Right ventricle myocardium superior (tissue), 1 donor: Measurements from ENCODE around the gene TDRD7. TPM values are rescaled to one million over a fixed set of nuclear protein-coding genes. Genes with fewer than 3 reads are reported as not detected.

Source experiments
- ATAC-seq: fragments of 200-7000 bp; cut with Tn5 transposase; one replicate; pipeline ENCODE4 v1.9.1; 2020; ENCODE audit warnings: mild to moderate bottlenecking; ENCODE audit not compliant: poor library complexity
- DNase-seq: peaks from one replicate; pipeline ENCODE4 v3.0.0-alpha.2; 2020
- intact Hi-C: fragments of 100-400 bp; cut with DNase I; formaldehyde crosslinking; loops from one replicate; pipeline ENCODE4 v1.11.2; 2022
- total RNA-seq: library from RNA; stranded (reverse); fragmentation: NEBNext Ultra II Directional; extraction: Animal tissue kit (Norgen Biotek cat#: 25700); gene quantifications from one replicate; pipeline ENCODE4 v1.2.1, GENCODE V29; 2021
- donor health status: DM: no; HTN: yes; CAD: no; lungs with severe emphysema.

The TDRD7 gene
- total RNA-seq, 1 donor from 2014 or later, result 7.9 TPM

DNA sequence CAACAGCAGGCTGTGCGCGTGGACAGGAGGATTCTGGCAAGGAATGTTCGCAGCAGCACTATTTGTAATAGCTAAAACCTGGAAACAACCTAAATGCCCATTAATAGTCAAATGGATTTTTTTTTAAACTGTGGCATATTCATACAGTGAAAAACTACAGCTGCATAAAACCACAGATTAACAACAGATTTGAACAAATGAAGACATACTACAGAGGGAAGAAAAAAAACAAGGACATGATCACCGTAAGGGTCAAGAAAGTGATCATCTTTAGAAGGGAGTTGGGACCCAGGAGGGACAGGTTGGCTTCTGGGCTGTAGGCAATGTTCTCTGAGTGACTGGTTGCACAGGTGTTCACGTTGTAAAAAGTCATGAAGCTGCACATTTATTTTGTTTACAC is 88.4 kb downstream of the TDRD7 start:
- no peak for DNase-seq
- ATAC-seq, result no peak
- intact Hi-C loops, result loop anchor here (10.0 kb wide), 2 partner anchors 55 to 95 kb away; no protein-coding TSS in a partner anchor

DNA sequence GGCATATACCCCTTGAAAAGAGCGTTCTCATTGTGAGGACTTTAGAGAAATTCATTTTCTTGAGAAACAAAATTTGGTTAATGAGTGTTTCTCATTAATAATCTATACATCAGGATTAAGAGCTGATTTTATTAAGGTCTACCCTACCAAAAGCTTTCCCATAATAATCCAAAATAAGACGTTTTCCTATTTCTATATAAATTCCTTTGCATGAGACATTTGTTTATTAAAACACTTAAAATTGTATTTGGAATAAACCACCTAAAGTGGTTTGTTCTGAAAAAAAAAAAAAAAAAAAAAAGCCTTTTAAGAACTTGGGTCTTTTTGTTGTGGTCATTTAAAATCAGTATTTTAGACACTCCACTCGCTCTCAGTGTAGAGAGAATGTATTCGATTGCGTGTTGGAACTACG is 88.9 kb downstream of the TDRD7 start:
- ATAC-seq (no peak), DNase-seq (no peak)
- intact Hi-C loops, result loop anchor here (10.0 kb wide), 2 partner anchors 54 to 94 kb away; no protein-coding TSS in a partner anchor

DNA sequence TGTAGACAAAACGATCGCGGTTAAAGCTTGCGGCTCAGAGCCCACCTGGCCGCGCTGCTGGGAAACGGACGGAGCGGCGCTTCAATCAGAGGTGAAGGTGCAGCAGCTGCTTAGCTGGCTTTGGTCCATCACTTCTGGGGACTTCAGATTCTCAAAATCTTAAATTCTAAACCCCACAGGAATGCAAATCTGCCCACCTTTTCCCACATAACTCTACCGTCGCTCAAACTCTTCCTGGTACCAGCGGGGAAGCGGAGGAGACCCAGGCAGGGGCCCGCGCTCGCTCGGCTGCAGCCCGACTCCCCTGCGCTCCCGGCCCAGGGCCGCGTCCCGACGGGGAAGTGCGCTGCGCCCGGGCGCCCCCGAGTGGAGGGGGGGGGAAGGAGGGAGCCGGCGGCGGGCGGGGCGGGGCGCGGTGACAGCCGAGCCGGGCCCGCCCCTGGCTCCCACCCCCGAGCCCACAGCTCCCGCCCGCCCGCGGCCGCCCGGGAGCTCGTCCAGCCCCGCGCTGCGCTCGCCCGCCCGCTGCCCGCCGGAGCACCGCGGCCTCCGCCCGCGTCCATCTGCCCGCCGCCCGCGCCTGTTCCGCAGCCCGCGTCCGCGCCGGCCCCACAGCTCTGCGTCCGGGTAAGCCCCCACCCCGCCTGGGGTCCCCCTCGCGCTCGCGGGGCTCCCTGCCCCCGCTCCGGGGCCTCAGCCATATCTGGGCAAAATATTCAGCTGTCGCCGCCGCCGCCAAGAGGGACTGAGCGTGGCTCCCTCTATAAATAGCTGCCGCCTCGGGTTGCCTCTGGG is 89.5 kb downstream of the TDRD7 start, which contains the start of gene TMOD1:
Gene TMOD1 (plus strand): TSS at position 490 of the 795 bp plus-strand sequence. CDS start 22,523 bp downstream, outside the sequence.
- DNase-seq (peak; percentile 82), ATAC-seq (peak; percentile 82)
- intact Hi-C loops, result loop anchor here (10.0 kb wide), 2 partner anchors 53 to 93 kb away; no protein-coding TSS in a partner anchor

DNA sequence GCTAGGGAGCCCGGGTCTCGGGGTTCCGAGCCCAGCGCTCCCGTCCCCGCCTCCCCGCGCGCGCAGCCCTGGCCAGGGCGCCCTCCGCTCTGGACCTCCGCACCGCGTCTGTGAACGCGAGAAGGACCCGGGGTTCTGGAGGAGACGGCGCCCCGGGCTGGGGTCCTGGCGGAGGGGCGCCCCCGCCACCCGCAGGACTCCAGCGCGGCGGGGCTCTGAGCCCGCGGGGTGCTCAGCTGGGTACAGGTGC is 90.0 kb downstream of the TDRD7 start:
- ATAC-seq, result no peak
- intact Hi-C loops, result loop anchor here (10.0 kb wide), 2 partner anchors 53 to 93 kb away; no protein-coding TSS in a partner anchor
- DNase-seq, result no peak

DNA sequence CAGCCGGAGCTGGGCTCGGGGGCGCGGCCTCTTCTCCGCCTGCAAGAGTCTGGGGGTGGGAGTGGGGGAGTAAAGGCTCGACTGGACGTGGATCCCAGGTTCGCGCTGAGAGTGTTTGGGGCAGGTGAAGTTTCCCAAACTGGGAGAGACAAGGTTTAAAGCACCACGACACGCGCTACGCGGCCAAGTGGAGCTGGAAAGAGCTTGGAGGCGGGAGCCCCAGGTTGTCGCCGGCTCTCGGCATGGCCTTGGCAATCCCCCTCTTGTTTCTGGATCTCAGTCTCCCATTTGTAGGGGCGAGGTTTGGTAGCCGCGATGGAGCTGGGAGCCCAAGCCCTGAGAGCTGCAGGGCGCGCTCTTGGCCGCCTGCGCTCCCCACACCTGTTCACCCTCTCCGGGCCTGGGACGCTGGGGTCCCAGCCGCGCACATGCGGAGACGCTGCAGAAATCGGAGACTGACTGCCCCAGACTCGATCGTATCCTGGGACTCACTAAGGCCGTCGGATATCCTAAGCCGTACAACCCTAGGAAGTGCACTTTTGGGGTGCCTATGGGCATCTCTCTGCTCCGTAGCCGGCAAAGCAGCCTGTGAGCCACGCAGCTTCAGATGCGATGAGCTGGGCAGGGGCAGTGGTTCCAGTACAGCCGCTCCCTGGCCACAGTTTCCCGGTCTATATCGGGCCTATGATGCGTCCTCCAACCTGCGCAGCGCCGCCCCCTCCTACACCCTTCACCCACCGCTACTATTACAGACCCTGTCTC is 90.5 kb downstream of the TDRD7 start:
- peak; percentile 53 for ATAC-seq

DNA sequence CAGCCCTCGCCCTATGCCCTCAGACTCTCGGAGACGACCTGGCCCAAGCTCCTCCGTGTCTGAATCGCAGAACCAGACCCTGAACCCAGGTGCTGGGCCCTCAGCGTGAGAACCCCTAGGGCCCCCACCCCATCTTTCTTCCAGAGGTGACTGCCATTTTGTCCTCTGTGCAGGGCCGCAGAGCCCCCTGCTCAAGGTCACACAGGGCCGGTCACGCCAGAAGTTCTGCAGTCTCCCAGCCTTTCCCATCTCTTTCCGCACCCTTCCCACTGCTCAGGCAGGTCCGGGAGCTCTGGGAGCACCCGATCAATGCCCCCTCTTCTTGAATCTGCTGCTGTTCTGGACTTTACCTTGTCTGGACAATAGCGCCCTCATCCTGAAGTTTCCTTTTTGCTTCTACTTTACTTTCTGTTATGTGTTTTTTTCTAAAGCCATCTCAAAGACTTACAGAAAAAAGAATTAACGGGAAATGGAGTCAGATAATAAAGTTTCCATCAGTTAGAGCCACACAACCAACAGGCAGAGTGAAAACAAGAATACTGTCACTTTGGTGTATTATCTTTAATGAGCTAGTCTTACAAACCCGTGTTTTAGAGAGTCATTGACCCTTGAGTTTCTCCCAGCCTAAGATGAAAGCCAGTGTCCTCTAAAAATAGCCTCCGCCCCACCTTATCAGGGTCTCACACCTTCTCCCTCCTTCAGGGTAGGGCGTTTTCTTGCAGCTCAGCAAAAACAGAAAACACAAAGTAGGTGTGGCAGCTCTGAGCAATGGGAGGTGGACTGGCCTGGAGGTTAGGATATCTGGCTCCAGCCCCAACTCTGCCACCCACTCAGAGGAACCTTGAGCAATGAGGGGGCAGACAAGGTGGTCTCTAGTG is 91.3 kb downstream of the TDRD7 start:
- intact Hi-C loops, result loop anchor here (10.0 kb wide), 2 partner anchors 52 to 92 kb away; no protein-coding TSS in a partner anchor
- DNase-seq, result no peak
- peak; percentile 9 for ATAC-seq

More for the DNA sequence above, 90.5 kb downstream of the TDRD7 start:
- peak; percentile 52 for DNase-seq
- intact Hi-C loops, result loop anchor here (10.0 kb wide), 2 partner anchors 52 to 92 kb away; no protein-coding TSS in a partner anchor

DNA sequence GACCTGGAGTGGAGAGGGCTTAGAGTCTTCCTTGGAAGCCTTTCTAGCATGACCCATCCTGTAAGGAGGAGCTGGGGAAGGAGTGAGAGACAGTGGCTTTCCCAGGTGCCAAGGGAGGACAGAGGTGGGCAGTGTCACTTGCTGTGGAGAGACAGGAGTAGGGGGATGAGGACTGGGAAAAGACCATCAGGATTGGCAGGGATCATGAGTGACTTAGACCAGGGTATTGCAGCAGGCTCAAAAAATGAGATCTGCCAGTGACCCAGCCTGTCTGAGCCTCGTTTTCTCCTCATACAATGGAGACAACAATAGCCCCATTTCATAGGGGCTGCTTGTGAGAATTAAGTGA is 91.9 kb downstream of the TDRD7 start:
- no peak for DNase-seq
- no peak for ATAC-seq
- intact Hi-C loops, result loop anchor here (10.0 kb wide), 2 partner anchors 51 to 91 kb away; no protein-coding TSS in a partner anchor

DNA sequence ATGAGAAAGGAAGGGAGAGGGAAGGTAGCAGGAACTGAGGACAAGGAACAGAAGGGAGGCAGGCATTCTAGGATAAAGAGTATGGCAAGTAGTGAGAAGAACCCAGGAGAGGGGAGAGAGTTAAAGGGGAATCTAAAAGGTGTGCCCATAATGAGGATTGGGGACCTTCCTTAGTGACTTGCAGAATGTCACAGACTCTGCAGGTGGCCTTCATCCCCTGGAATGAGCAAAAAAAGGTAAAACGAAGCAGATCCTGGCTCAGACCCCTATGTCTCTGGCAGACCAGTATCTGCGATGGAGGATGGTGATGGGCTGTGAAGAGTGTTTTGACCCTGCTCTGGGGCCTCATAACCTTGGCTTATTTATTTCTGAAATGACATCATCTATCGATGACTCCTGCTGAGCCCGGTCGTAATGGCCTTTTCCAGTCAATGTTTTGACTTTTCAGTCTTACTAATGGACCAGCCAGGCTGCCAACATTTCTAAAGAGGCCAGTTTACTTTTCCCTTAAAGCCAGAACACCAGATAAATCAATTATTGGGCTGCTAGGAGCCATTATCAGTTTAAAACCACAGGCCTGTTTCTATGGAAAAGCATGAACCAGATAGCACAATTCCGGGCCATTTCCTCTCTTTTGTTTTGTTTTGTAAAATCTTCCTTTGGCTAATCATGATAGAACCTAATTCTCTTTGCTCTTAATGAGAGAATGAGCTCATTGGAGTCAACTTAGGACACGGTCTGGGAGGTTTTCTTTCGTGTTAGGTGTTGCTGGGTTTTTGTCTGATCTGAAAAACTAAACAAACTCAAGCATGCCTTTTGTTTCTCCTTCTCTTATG is 92.7 kb downstream of the TDRD7 start:
- DNase-seq, result no peak
- intact Hi-C loops, result loop anchor here (10.0 kb wide), 2 partner anchors 50 to 90 kb away; no protein-coding TSS in a partner anchor

DNA sequence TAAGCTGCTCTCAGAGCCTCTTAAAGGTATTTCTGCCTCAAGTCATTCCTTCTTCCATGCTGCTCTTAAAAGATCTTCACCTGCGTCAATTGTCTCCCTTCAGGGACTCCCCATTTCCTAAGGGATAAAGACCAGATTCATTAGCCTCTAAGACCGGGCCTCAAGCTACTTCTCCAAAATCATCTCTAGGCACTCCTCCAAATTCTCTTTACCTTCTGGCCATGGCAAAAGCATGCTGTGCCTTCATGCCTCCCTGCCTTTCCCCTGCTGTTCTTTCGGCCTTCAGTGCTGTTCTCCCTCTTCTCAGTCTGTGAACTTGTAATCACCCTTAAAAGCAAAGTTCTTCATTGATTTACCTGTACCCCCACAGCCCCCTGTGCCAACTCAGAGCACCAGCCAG is 93.9 kb downstream of the TDRD7 start:
- ATAC-seq, result no peak
- no peak for DNase-seq
- intact Hi-C loops, result loop anchor here (10.0 kb wide), 2 partner anchors 49 to 89 kb away; no protein-coding TSS in a partner anchor

More for the DNA sequence above, 92.7 kb downstream of the TDRD7 start:
- ATAC-seq, result no peak

DNA sequence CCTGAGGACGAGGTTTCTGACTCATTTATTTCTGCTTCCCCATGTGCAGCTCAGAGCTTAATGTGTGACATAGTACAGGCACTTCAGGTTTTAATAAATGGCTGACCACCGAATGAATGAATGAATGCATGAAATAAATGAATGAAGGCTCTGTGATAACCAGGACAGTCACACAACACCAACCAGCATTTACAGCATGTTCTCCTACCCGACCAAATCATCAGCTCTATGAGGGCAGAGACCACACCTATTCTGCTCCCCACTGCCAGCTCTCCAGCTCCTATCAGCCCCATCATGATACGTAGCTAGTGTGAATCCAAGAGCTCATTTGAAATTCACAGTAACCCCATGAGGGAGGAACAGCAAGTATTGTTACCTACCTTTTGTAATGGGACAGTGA is 94.4 kb downstream of the TDRD7 start:
- DNase-seq, result no peak
- ATAC-seq, result no peak
- intact Hi-C loops, result loop anchor here (10.0 kb wide), 2 partner anchors 48 to 88 kb away; no protein-coding TSS in a partner anchor

DNA sequence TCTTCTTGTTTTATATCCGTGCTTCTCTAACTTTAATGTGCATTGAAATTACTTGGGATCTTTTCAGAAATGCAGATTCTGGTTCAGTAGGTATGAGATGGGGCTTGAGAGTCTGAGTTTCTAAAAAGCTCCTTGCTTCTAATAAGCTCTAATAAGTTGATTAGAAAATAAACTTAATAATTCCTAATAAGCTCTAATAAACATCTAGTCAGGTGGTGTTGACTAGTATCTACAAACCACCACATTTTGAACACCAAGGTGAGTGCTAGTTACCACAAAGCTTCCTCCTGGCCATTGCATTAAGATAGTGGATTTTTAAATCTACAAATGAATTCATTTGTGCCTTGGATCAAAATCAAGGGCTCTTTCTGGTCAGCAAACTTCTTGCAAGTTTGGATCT is 94.9 kb downstream of the TDRD7 start:
- DNase-seq (no peak), ATAC-seq (no peak)
- intact Hi-C loops, result loop anchor here (10.0 kb wide), 2 partner anchors 48 to 88 kb away; no protein-coding TSS in a partner anchor

DNA sequence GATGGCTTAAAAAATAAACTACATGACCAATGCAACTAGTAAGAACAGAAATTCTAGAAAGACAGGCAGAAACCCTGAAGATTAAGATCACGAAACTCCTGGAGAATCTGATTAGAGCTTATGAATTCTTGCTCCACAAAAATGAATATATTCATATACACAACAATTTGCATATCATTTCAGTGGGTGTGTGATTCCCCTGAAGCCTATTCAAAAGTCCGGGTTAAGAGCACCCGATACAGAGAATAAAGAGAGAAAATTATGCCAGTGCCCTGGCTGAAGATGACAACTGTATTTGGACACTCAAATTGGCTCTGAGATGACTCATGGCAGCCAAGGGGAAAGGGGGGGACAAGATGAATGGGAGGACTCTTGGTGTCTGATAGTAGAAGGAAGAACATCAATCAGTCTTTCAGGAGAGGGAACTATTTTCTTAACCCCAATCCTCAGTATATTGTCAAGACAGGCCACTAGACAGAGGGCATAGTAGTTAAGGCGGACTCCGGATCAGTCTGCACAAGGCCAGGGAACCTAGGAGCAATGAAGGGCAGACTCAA is 95.6 kb downstream of the TDRD7 start:
- ATAC-seq (no peak), DNase-seq (no peak)
- intact Hi-C loops, result loop anchor here (10.0 kb wide), 2 partner anchors 47 to 87 kb away; no protein-coding TSS in a partner anchor

DNA sequence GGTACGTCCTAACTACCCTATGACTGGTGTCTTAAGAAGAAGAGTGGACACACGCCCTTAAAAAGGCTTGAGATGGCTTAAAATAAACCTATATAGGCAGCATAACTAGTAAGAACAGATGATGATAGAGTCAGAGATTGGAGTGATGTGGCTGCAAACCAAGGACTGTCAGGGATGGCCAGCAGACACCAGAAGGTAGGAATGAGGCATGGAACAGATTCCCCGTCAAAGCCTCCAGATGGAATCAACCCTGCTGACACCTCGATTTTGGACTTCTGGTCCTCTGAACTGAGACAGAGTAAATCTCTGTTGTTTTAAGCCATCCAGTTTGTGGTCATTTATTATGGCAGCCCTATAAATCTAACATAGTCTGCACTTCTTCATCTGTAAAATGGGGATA is 97.0 kb downstream of the TDRD7 start:
- intact Hi-C loops, result loop anchor here (10.0 kb wide), 2 partner anchors 46 to 86 kb away; no protein-coding TSS in a partner anchor
- ATAC-seq, result no peak
- DNase-seq, result no peak

DNA sequence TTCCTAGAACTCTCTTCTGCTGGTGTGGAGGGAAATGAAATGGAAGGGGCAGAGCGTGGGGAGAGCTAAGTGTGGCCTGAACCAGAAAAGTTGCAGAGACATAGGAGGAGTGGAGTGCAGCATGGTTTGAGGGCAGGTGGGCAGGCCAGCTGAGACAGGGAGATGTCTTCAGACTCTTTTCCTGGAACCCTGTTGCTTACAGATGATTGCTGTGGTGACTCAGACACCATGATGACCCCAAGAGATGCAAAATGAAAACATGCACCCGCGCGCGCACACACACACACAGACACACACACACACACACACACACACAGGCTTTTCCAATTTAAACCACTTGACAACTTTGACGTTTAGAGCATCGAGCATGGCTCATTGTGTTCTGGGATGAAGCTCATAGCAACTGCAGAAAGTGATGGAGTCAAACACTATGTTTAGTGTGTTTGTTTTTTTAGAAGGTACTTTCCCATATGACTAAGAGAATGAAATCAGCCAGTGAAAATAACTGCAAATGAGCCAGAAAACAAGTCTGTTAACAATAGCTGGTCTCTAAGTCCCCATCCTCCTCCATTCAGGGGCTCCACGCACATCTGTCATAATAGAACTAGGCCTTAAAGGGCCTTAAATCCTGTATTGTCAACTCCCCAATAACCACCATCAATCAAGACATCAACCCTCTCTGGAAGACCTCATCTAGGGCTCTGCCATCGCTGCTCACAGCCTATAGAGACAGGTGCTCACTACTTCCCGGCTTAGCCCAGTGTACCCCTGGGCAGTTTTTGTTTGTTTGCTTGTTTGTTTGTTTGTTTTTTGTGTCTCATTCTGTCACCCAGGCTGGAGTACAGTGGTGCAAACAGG is 99.1 kb downstream of the TDRD7 start:
- no peak for DNase-seq
- intact Hi-C loops, result no loop called here

DNA sequence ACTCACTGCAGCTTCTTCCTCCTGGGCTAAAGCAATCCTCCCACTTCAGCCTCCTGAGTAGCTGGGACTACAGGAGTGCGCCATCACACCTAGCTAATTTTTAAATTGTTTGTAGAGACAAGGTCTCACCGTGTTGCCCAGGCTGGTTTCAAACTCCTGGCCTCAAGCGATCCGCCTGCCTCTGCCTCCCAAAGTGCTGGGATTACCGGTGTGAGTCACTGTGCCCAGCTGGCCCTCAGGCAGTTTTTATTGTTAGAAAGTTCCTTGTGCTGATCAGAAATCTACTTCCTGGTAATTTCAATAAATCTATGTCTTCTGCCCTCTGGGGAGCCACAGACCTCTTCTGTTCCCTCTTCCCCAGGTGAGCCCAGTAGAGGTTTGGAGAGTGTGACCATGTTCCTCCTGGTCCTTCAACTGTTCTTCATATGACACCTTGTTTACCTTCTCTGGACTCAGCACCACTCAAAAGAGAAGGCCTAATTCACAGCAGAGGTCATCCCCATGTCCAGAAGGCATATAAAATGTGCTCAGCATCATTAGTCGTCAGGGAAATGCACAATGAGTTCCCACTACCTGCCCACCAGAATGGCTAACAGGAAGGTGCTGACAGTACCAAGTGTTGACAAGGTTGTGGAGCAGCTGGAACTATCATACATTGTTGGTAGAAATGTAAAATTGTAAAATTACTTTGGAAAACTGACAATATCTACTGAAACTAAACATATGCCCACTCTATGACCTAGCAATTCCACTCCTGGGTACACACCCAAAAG is 99.9 kb downstream of the TDRD7 start:
- DNase-seq, result no peak
- intact Hi-C loops, result no loop called here
- no peak for ATAC-seq

More for the DNA sequence above, 99.1 kb downstream of the TDRD7 start:
- no peak for ATAC-seq
